NCI-H187 treated with DMSO at 0.1 percent for 48 hours (cell line): ENCODE measurements around the gene ABHD2.
"Not testable (repeated sequence)": the region's sequence is repeated elsewhere in the genome, so short reads cannot be mapped to it uniquely, and the experiment has no call there.

Source experiments
- DNase-seq: peaks from one replicate; lab custom pipeline; 2025; lab: John Stamatoyannopoulos, UW

Gene ABHD2

DNA sequence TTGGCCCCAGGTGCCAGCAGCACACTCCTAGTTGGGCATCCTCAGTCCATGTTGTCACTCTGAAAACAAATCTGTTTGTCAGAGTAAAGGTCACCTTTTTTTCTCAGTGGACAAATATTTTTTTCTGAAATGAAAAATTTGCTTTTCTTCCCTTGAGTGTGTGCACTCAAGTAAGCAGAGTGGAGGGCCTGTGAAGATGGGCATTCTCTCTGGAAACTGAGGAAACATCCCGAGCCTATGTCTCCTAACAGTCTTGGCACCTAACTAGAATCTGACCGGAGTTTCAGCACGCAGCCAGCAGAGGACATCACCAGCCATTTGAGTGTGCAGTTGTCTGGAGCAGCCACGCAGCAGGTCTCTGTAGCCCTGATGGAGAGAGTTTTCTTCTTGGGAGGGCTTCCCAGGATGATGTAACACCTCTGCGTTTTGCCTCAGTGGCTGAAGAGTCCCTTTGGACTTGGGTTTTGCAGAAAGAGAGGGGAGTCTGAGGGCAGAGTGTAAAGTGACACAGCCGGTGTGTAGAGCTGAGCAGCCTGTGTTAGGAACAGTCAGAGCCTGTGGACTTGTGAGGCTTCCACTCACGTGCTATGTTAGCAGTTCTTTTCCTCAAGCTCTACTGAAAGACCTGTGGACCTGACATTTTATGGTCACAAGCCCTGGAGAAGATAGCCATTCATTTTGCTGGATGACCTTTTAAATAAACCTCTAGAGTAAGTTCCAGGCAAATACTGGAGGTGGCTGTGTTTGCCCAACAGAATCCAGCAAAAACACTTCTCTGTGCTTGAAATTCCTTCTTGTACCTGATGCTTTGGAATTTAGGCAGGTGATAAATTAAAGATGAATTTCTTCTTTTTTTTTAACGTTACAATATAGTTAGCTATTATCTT lies 51.6 kb downstream of the ABHD2 start:
- no peak for DNase-seq

DNA sequence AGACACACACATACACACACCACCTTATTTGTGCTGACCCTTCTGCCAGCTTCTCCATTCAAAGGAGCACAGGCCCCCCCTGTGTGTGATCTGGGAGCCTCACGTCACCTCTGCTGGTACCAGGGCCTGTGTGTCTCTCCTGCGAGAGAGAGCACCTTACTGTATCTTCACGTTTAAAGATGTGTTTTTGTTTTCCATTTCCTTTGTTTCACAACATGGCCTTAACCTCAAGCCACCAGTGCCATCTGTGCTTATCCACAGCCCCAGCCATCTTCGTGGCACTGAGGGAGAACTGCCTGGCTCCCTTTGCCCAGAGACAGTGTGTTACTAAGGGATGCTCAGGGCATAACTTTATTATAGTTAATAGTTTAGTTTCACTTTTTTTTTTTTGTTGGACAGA lies 52.3 kb downstream of the ABHD2 start:
- no peak for DNase-seq

DNA sequence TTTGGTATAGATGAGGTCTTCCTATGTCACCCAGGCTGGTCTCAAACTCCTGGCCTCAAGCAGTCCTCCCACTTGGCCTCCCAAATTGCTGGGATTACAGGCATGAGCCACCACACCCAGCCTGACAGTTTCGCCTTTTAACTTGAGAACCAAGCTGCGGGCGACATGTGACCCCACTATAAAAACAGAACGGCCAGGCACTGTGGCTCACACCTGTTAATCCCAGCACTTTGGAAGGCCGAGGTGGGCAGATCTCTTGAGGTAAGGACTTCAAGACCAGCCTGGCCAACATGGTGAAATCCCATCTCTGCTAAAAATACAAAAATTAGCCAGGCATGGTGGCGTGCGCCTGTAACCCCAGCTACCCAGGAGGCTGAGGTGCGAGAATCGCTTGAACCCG lies 52.9 kb downstream of the ABHD2 start:
- DNase-seq = not testable (repeated sequence)

DNA sequence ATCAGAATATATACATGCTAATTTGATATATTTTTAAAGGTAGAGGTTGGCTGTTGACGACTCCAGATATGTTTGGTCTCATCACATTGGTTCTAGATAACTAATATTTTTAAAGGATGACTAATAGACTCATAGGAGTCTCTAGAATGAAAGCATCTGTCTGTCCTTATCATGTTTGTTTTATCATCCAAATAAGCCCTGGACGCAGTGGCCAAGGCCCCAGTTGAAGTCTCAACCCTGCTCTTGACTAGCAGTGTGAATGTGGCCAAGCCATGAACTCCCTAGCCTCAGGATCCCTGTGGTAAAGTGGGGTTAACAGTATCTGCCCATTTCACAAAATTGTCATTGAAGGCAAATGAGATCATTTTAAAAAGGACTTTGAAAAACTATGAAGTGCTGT lies 53.6 kb downstream of the ABHD2 start:
- no peak for DNase-seq

DNA sequence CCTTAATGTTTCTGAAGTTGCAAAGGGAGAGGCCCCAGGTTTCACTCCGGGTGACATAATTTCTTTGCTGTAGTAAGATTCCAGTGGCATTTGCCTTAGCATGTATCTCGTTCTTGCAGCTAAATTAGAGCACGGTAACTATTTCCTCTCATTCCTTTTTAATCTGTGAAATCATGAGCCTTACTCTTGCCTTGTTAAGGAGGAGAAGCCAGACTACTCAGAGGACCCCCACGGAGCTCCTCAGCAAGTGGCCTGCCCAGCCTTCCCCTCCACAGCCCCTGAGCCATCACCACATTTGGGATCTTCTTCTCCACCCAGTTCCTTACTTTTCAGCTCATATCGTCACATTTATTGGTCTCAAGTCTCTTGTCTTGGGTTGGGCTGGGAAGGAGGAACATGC lies 54.2 kb downstream of the ABHD2 start:
- no peak for DNase-seq

DNA sequence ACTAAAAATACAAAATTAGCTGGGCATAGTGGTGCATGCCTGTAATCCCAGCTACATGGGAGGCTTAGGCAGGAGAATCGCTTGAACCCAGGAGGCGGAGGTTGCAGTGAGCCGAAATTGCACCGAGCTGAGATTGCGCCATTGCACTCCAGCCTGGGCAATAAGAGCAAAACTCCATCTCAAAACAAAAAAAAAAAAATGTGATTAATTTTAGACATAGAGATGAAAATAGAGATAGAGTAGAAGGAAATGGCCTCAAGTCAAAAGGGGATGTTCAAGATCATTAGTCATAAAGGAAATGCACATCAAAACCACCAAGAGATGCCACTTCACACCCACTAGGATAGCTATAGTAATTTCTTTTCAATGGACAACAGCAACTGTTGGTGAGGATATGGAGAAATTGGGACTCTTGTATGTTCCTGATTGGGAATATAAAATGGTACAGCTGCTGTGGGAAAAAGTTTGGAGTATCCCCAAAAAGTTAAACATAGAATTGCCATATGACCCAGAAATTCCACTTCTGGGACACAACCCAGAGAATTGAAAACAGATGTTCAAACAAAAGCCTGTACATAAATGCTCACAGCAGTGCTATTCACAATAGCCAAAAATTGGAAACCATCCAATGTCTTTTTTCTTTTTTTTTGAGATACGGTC lies 55.4 kb downstream of the ABHD2 start:
- no peak for DNase-seq

DNA sequence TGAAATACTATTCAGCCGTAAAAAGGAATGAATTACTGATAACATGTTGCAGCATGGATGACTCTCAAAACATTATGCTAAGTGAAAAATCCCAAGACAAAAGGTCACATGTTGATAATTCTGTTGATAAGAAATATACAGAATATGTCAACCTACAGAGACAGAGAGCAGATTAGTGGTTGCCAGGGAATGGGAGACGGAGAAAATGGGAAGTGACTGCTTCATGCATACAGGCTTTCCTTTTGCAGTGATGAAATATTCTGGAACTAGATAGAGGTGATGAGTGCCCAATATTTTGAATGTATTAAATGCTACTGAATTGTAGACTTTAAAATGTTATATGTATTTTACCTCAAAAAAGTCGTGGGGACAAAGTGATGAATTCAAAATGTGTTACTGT lies 56.2 kb downstream of the ABHD2 start:
- no peak for DNase-seq

DNA sequence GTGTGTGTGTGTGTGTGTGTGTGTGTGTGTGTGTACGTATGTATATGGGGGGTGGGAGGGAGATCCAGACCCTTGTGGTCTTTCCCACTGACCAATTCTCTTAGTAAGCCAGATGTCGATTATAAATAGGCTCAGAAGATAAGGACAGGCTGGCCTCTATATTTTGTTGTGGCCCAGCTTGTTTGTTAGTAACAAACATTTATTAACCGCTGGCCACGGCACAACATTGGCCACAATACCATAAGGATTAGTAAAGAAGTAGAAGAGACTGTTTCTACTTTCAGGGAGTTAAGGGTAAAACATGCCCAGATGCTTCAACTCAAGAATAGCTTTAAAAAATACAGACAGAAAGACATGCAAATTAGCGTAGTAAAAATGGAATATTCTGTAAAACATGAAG lies 58.1 kb downstream of the ABHD2 start:
- DNase-seq = no peak

DNA sequence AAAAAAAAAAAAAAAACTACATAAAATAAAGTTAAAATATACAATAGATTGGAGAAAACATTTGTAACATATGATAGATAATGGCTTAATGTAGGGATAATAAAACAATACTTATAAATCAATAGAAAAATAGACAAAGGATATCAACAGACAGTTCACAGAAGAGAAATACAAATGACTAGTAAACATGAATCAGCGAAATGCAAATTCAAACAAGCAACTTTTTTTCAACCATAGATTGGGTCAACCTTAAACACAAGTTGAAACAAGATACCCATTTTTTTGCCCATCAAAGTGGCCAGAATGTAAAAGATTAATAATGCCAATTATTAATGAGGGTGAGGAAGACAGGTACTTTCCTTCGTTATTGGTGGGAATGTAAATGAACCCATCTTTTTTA lies 59.9 kb downstream of the ABHD2 start:
- DNase-seq = no peak

DNA sequence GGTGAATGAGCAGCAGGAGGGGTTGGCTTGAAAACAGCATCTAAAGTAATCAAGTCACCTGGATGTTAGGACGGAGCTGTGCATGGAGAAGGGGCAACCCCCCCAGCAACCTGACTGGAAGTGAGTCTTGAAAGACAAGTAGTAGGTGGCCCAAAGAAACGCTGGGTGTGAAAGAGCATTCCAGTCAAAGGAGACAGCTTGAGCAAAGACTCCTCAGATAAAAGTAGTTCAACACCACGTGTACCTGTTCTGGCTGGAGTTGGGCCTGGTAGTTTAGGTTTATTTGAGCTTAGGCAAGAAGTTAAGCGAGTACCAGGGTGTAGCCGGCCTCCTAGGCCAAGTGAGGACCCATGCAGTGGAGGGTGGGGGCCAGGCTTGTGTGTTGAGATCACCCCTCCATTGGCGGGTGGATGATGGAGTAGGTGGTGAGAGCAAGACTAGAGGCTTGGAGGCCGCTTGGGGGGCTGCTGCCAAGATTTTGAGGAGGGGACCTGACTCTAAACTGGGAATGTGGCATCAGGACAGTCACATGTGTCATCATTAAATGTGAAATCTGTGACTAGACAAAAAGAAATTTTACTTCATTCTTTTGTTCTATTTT lies 61.3 kb downstream of the ABHD2 start:
- DNase-seq = no peak

DNA sequence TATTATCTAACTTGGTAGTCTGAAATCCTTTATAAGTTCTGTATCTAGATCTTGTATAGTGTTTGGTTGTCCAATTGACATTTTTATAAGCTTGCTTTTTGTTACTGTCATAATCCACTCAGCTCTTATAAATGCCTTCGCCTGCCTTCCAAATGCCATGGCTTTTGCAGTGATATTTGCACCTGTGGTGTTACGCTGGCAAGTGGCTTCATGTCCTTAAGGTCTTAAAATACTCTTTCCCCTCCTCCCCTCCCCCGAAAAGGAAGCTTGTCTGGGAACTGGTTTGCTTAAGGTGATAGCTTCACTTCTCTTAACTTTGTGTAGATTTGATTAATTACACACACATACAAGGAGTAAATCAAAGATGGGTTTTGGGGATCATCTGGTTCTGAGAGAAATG lies 62.0 kb downstream of the ABHD2 start:
- no peak for DNase-seq

DNA sequence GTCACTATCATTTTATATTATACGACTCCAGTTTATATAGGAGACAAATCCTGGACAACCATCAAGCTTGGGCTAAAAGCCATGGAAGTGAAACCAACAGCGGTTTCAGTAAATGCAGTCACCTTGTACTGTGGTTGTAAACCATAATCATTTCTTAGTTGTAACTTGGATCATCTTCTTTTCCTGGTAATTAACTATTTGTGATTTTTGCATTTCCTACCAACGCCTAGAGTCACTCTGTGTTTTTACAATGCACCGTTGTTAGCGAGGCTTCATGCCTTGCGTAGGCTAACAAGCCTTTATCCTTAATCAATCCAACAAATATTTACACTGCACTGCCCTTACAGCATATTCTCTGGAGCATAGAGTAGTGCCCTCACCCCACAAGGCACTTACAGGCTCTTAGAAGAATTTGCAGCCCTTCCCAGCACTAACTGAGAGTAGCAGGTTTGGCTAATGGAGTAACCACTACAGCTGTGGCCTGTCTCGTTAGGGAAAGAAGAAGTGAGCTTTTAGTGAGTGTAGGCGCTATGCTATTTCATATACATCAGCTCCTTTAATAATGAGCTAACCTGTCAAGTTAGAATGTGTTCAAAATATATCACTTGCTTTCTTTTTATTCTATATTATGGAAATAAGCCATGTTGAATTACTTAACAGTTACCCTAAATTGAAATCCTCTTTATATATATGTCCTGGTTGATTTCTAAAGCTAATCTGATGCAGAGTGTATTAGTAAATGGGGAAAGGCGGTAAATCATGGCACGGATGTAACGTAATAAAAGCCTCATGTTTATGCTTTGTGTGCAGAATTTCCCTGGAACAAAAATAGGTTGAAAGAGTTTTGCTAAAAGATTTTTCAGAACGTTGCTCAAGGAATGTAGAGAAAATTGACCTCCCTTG lies 62.8 kb downstream of the ABHD2 start:
- DNase-seq = peak; percentile 87

DNA sequence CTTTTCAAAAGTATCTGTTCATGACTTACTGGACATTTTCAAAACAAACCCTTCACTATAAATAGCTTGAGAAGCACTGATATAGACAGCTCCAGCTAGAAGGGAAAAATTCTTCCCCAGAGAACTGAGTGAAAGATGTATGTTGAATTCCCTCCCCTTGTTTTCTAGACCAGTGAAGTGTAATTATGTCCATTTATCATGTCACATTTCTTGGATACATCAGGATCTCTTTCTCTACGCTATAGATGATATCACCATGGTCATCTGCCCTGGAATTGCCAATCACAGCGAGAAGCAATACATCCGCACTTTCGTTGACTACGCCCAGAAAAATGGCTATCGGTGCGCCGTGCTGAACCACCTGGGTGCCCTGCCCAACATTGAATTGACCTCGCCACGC lies 66.9 kb downstream of the ABHD2 start:
- DNase-seq = no peak

DNA sequence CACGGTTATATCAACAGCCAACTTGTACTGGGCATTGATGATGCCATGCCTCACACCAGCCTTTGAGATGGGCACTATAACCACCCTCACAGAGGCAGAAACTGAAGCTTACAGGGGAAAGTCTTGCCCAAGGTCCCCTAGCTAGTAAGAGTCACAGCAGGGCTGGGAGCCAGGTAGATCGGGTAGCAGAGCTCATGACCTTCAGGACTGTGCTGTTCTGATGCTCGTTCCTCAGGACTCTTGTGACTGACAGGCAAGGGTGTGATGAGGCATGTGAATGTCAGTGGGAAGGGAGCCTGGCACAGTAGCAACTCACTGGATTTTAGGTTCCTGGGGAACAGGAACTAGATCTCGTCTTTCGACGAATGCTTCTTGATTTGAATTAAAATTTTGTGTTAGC lies 67.4 kb downstream of the ABHD2 start:
- no peak for DNase-seq

DNA sequence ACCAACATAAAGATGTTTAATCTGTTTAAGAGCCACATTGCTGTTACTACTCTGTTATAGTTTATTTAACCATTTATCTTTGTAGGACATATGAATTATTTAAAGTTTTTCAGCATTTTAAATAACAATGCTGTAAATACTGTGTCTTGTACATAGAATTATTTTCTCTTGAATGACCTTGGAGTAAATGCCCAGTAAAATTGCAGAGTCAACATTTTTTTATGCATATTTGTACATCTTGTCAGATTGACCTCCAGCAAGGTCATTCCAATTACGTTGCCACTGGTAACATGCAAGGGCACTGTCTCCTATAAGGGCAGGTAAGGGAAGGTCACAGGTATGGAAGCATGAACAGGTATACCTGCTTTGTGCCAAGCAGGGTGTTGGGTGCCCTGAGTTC lies 68.8 kb downstream of the ABHD2 start:
- DNase-seq = no peak

DNA sequence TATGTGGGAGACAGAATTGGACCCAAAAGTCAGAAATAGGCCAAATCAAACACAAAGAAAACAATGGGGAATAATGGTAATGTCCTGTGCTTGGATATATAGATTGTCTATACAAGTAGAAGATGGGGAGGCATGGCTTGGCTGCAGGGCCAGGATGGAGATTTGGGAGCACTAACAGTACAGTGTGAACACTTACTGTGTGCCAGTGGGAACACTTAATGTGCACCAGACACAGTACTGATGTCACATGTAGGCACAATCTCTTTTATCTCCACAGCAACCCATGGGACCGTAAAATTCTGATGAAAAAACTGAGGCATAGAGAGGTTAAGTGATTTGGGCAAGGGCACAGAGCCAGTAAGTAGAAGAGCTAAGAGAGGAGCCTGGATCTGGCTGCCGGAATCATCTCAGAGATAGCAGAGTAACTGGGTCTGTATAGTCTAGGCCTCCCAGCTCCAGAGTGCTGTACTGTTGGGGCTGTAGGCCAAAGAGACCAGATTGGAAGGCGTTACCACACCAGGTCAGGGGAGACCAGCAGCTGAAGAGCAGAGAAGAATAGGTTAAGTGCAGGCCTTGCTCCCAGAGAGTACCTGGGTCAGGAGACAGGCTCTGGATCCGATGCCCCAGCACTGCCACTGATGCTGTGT lies 69.8 kb downstream of the ABHD2 start:
- DNase-seq = no peak

DNA sequence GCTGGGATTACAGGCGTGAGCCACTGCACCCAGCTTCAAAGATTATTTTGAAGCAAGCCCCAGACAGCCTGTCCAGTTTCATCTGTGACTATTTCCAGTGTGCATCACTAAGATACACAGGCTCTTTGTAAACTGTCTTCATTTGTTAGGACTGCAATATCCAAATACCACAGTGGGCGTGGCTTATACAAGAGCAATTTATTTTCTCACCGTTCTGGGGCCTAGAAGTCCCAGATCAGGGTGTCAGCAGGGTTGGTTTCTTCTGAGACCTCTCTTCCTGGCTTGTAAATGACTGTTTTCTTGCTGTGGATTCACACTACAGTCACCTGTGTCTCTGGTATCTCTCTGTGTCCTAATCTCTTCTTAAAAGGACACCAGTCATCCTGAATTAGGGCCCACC lies 73.4 kb downstream of the ABHD2 start:
- DNase-seq = no peak

DNA sequence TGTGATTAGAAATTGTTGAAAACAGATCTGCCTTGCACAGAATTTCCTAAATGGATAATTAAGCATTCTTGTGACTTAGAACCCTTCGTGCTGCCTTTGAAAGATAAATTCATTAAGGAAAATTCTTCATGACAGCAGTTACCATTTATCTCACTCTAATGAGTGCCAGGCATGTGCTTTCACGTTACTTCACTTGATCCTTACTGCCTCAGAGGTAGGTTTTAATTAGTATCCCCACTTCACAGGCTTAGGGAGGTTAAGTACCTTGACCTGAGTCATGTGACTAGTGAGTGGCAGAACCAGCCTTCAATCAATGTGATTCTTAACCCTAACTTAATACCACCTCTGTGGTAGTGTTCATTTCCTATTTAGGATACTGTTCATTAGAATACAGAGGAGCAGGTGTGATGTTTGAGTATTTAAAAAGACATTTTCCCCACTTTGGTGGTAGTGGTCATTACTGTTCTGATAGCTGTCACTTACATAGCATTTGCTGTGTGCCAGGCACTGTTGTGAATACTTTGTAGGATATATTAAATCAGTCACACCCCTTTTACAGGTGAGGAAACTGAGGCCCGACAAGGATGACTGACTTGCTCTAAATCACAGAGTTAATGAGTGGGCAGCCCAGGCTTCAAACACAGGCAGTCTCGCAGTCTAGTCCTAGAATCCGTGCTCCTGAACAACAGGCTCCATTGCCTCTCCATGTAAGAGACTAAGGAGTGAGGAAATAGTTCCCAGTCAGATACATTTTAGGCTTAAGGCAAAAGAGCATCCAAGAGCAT lies 75.2 kb downstream of the ABHD2 start:
- DNase-seq = no peak

DNA sequence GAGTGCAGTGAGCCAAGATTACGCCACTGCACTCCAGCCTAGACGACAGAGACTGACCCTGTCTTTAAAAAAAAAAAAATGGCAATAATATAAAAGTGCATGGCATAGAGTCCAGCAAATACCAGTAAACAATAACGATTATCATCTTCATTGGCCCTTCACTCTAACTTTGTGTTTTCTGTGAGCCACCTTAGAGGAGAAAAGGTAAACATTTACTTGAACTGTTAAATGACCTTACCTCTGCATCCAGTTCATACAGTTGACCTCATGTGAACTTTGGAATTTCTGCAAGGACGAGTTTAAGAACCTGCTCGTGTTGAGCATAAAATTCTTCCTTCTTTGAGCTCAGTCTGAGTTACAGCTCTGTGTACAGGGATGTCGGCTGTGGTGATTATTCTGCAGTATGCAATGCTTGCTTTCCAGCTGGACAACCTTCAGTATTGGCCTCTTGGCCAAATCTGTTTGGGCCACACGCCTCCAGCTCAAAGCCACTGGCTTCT lies 76.5 kb downstream of the ABHD2 start:
- DNase-seq = no peak

DNA sequence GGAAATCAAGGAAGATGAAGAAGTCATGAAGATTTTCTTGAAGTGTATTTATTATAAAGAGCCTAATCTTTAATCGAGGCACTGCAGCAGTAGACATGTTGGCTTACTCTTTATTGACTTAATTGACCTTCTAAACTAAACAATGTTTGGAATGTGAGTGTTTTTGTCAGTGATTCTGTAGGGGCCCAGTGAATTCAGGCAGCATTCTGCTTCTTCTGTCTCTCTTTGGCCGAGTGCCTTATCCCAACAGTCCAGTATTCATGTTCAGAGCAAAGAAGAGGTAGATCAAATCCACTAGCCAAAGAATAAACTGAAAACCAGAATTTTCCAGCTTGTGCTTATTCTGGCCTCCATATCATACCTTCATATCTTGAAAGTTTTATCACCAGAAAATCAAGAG lies 77.4 kb downstream of the ABHD2 start:
- DNase-seq = no peak
